GM18498 (cell line): ENCODE measurements around the gene SHROOM1.
"Not testable (repeated sequence)": the region's sequence is repeated elsewhere in the genome, so short reads cannot be mapped to it uniquely, and the experiment has no call there.

ENCODE experiments used
- ATAC-seq: cut with Tn5 transposase; IDR thresholded peaks from one replicate; pipeline ENCODE4 v1.9.1; 2021; ENCODE audit warnings: mild to moderate bottlenecking, moderate library complexity; ENCODE audit not compliant: unreplicated experiment

SHROOM1 gene

GRCh38 chr5:132812123-132812765, 18.2 kb downstream of the SHROOM1 start:
- no peak for ATAC-seq

GRCh38 chr5:132810605-132811004, 19.8 kb downstream of the SHROOM1 start:
- ATAC-seq = no peak

- ATAC-seq = no peak
These were observed 21.6 kb downstream of the SHROOM1 start for GRCh38 chr5:132808866-132809265.

- ATAC-seq = no peak
These were observed 22.0 kb downstream of the SHROOM1 start for GRCh38 chr5:132808448-132808847.

- ATAC-seq = no peak
These were observed 23.1 kb downstream of the SHROOM1 start for GRCh38 chr5:132807163-132807838.

GRCh38 chr5:132806804-132807162, 23.7 kb downstream of the SHROOM1 start:
- not testable (repeated sequence) for ATAC-seq

GRCh38 chr5:132805872-132806271, 24.6 kb downstream of the SHROOM1 start:
- not testable (repeated sequence) for ATAC-seq

GRCh38 chr5:132804219-132804618, 26.2 kb downstream of the SHROOM1 start:
- ATAC-seq = not testable (repeated sequence)

- ATAC-seq = not testable (repeated sequence)
These were observed 27.8 kb downstream of the SHROOM1 start for GRCh38 chr5:132802685-132803066.

- ATAC-seq = no peak
These were observed 28.3 kb downstream of the SHROOM1 start for GRCh38 chr5:132802044-132802684.

- no peak for ATAC-seq
These were observed 29.9 kb downstream of the SHROOM1 start for GRCh38 chr5:132800545-132800944.

GRCh38 chr5:132799392-132799791, 31.1 kb downstream of the SHROOM1 start:
- no peak for ATAC-seq

- ATAC-seq = no peak
These were observed 32.8 kb downstream of the SHROOM1 start for GRCh38 chr5:132797651-132798050.

- ATAC-seq = no peak
These were observed 39.4 kb downstream of the SHROOM1 start for GRCh38 chr5:132791026-132791425.

- no peak for ATAC-seq
These were observed 40.1 kb downstream of the SHROOM1 start for GRCh38 chr5:132790201-132790865.

GRCh38 chr5:132788990-132789886, 41.2 kb downstream of the SHROOM1 start:
- ATAC-seq = no peak

- no peak for ATAC-seq
These were observed 41.9 kb downstream of the SHROOM1 start for GRCh38 chr5:132788508-132788907.

GRCh38 chr5:132787076-132787475, 43.4 kb downstream of the SHROOM1 start:
- ATAC-seq = no peak

- ATAC-seq = no peak
These were observed 44.6 kb downstream of the SHROOM1 start for GRCh38 chr5:132785864-132786263.

GRCh38 chr5:132785365-132785764, 45.1 kb downstream of the SHROOM1 start:
- ATAC-seq = no peak

- ATAC-seq = no peak
These were observed 48.3 kb downstream of the SHROOM1 start for GRCh38 chr5:132782101-132782500.
